K562 (cell line): ENCODE results near the gene NFKBIA. TPM values are rescaled to one million over a fixed set of nuclear protein-coding genes. Genes with fewer than 3 reads are reported as not detected.
A peak's percentile ranks its signal among the peaks of the same experiment; 100 is the strongest.
"Not testable (repeated sequence)": the region's sequence is repeated elsewhere in the genome, so short reads cannot be mapped to it uniquely, and the experiment has no call there.

ENCODE experiments used
- ATAC-seq: fragments of 200-7000 bp; cut with Tn5 transposase; 3 replicates; pipeline ENCODE4 v1.9.1; 2020; ENCODE audit warnings: moderate library complexity
- BruUV-seq: library from RNA; stranded (reverse); fragments of 400-500 nt; replicated peaks from 2 replicates; lab custom pipeline; 2021; lab: Mats Ljungman, UMichigan
- CTCF ChIA-PET: fragments of 300-600 bp; formaldehyde crosslinking; extraction: SDS; loops from one replicate; lab custom pipeline; 2021; ENCODE audit warnings: low intra/inter-chr PET ratio; lab: Yijun Ruan, JAX
- POLR2A ChIA-PET: fragments of 300-600, 350-650 bp; sonication (Branson Sonifier 250); formaldehyde crosslinking; extraction: SDS; loops from one replicate; lab custom pipeline; 2021; ENCODE audit warnings: antibody characterized with exemption, inconsistent platforms; lab: Yijun Ruan, JAX
- DNase-seq, 4 experiments: peaks; one replicate each; pipeline versions ENCODE4 v3.0.0 to v3.0.0-alpha.2; 2011 to 2018; ENCODE audit warnings: low spot score in 3 of 4, mixed read lengths in 3 of 4; ENCODE audit errors: extremely low read depth in 1 of 4
- FAIRE-seq: peaks from 2 replicates; lab custom pipeline; 2011; peaks lifted over from hg19 to GRCh38; lab: Jason Lieb, UNC
- H2AFZ ChIP-seq: 2 replicates; pipeline ENCODE4 v1.6.0; 2011; ENCODE audit warnings: low read depth, low read length, control low read depth, inconsistent platforms
- H3K27ac ChIP-seq: fragments of 200-600 bp; 3 replicates; pipeline ENCODE4 v1.8.0; 2011; ENCODE audit warnings: low read depth, mild to moderate bottlenecking, control low read depth, inconsistent platforms, low read length, moderate library complexity, mixed read lengths; ENCODE audit errors: extremely low read depth
- H3K27me3 ChIP-seq, 2 experiments: fragments of 300-600 bp in 1 of 2; 2 replicates in 1 of 2; 3 replicates in 1 of 2; pipeline versions ENCODE4 v1.6.0 to v1.8.0; 2011; ENCODE audit warnings: inconsistent platforms in 2 of 2, low read length in 2 of 2, mild to moderate bottlenecking in 1 of 2, mixed read lengths in 1 of 2, moderate library complexity in 1 of 2; ENCODE audit not compliant: control insufficient read depth in 2 of 2, insufficient read depth in 2 of 2
- H3K36me3 ChIP-seq: fragments of 300-600 bp; 3 replicates; pipeline ENCODE4 v1.8.0; 2011; ENCODE audit warnings: mild to moderate bottlenecking, low read length, inconsistent platforms; ENCODE audit not compliant: control insufficient read depth, insufficient read depth
- H3K4me1 ChIP-seq, 2 experiments: fragments of 200-600 bp in 1 of 2; replicated peaks in 1 of 2; 2 replicates in 1 of 2; 3 replicates in 1 of 2; pipeline versions ENCODE4 v1.5.1 to v1.8.0; 2011; ENCODE audit warnings: inconsistent platforms in 2 of 2, low read length in 2 of 2, mild to moderate bottlenecking in 1 of 2, mixed read lengths in 1 of 2, moderate library complexity in 1 of 2; ENCODE audit not compliant: control insufficient read depth in 2 of 2, insufficient read depth in 2 of 2
- H3K4me2 ChIP-seq: 2 replicates; pipeline ENCODE4 v1.6.1; 2011; ENCODE audit warnings: low read length, control low read depth, inconsistent platforms, mixed read lengths; ENCODE audit not compliant: insufficient read depth
- H3K4me3 ChIP-seq: fragments of 200-600 bp; sonication (generic), shearing (Covaris generic); 2 replicates; pipeline ENCODE4 v1.5.1; 2016; ENCODE audit warnings: control low read depth, inconsistent platforms
- H3K79me2 ChIP-seq: fragments of 200-600 bp; 3 replicates; pipeline ENCODE4 v1.8.0; 2011; ENCODE audit warnings: low read length, inconsistent platforms; ENCODE audit not compliant: control insufficient read depth, insufficient read depth
- H3K9ac ChIP-seq, 2 experiments: 2 replicates each; pipeline versions ENCODE4 v1.6.0 to v1.6.1; 2011; ENCODE audit warnings: low read depth in 2 of 2, low read length in 2 of 2, control low read depth in 1 of 2, inconsistent platforms in 1 of 2, mild to moderate bottlenecking in 1 of 2, mixed read lengths in 1 of 2; ENCODE audit not compliant: insufficient read depth in 1 of 2
- H3K9me1 ChIP-seq: one replicate; pipeline ENCODE4 v1.6.0; 2011; ENCODE audit warnings: inconsistent platforms, mild to moderate bottlenecking, low read length, moderate library complexity; ENCODE audit not compliant: control insufficient read depth, insufficient read depth
- H3K9me3 ChIP-seq: replicated peaks from 2 replicates; pipeline ENCODE4 v1.5.1; 2011; ENCODE audit warnings: low read depth, low read length, inconsistent platforms; ENCODE audit not compliant: control insufficient read depth, insufficient read depth
- H4K20me1 ChIP-seq: replicated peaks from 2 replicates; pipeline ENCODE4 v1.6.1; 2011; ENCODE audit warnings: low read length, inconsistent platforms, mixed read lengths; ENCODE audit not compliant: control insufficient read depth, insufficient read depth
- ARID1B ChIP-seq: fragments of 450-650 bp; IDR thresholded peaks from 2 replicates; pipeline ENCODE4 v1.6.1; 2016; ENCODE audit warnings: antibody characterized with exemption, mild to moderate bottlenecking, inconsistent platforms
- CHD2 ChIP-seq: IDR thresholded peaks from 2 replicates; pipeline ENCODE4 v1.6.1; 2011; ENCODE audit warnings: low read depth, low read length
- CXXC5 ChIP-seq: fragments of 250-450 bp; sonication (Bioruptor Pico); IDR thresholded peaks from 2 replicates; pipeline ENCODE4 v1.8.0; 2022; ENCODE audit warnings: inconsistent platforms, mild to moderate bottlenecking, moderate library complexity
- DPF2 ChIP-seq: fragments of 450-650 bp; IDR thresholded peaks from 2 replicates; pipeline ENCODE4 v1.6.1; 2016
- E2F6 ChIP-seq, 2 experiments: IDR thresholded peaks; 2 replicates each; pipeline ENCODE4 v1.6.1; 2011; ENCODE audit warnings: borderline replicate concordance in 1 of 2, control low read depth in 1 of 2, low read depth in 1 of 2, low read length in 1 of 2, mild to moderate bottlenecking in 1 of 2, mixed read lengths in 1 of 2, moderate library complexity in 1 of 2; ENCODE audit not compliant: insufficient read depth in 1 of 2, insufficient read length in 1 of 2, poor library complexity in 1 of 2, severe bottlenecking in 1 of 2; ENCODE audit errors: extremely low read depth in 1 of 2
- EP400 ChIP-seq: fragments of 450-650 bp; IDR thresholded peaks from 2 replicates; pipeline ENCODE4 v1.6.1; 2017; ENCODE audit warnings: antibody characterized with exemption, mild to moderate bottlenecking, moderate library complexity
- HDAC1 ChIP-seq, 2 experiments: fragments of 450-650 bp; IDR thresholded peaks; 2 replicates each; pipeline ENCODE4 v1.6.1; 2016 to 2017; ENCODE audit warnings: inconsistent platforms in 1 of 2, mild to moderate bottlenecking in 1 of 2, moderate library complexity in 1 of 2
- L3MBTL2 ChIP-seq: fragments of 450-650 bp; IDR thresholded peaks from 2 replicates; pipeline ENCODE4 v1.6.1; 2016; ENCODE audit warnings: mild to moderate bottlenecking, moderate library complexity
- MNT ChIP-seq, 2 experiments: fragments of 450-650 bp; conservative IDR thresholded peaks; 2 replicates each; pipeline ENCODE4 v1.6.1; 2017; ENCODE audit warnings: mild to moderate bottlenecking in 2 of 2, moderate library complexity in 2 of 2
- MYBL2 ChIP-seq, 2 experiments: fragments of 450-650 bp in 1 of 2; sonication (generic) in 1 of 2; formaldehyde crosslinking in 1 of 2; IDR thresholded peaks; 2 replicates each; pipeline versions ENCODE4 v1.6.1 to v1.8.1; 2017 to 2022; ENCODE audit warnings: borderline replicate concordance in 1 of 2, inconsistent platforms in 1 of 2, low read depth in 1 of 2, mild to moderate bottlenecking in 1 of 2, missing genetic modification reagents in 1 of 2, moderate library complexity in 1 of 2
- MYC ChIP-seq, 2 experiments: fragments of 250-450 bp in 1 of 2; sonication (Bioruptor Pico) in 1 of 2; IDR thresholded peaks; 2 replicates each; pipeline versions ENCODE4 v1.5.1 to v1.6.1; 2012 to 2021; ENCODE audit warnings: low read depth in 2 of 2, borderline replicate concordance in 1 of 2, improper control_type of control experiment in 1 of 2, low read length in 1 of 2, mild to moderate bottlenecking in 1 of 2, moderate library complexity in 1 of 2
- NFRKB ChIP-seq: fragments of 450-650 bp; IDR thresholded peaks from 2 replicates; pipeline ENCODE4 v1.6.1; 2016; ENCODE audit warnings: low read depth
- PKNOX1 ChIP-seq: fragments of 450-650 bp; IDR thresholded peaks from 2 replicates; pipeline ENCODE4 v1.6.1; 2016
- TAL1 ChIP-seq: fragments of 450-650 bp; IDR thresholded peaks from 2 replicates; pipeline ENCODE4 v1.6.1; 2016; ENCODE audit warnings: mild to moderate bottlenecking
- ZNF766 ChIP-seq: fragments of 200-800 bp; sonication (Bioruptor generic); conservative IDR thresholded peaks from 2 replicates; pipeline ENCODE4 v1.6.1; 2016; ENCODE audit warnings: missing genetic modification characterization, missing compliant biosample characterization
- WGBS: fragments of 100-300 bp; shearing (Covaris generic); methylation state at CpG from one replicate; pipeline ENCODE4 v1.1.6; 2016; ENCODE audit warnings: low coverage, mixed read lengths; ENCODE audit not compliant: insufficient coverage; ENCODE audit errors: missing lambda C conversion rate; 5-methylcytosine and 5-hydroxymethylcytosine counted together
- in situ Hi-C: fragments of 300-500 bp; cut with MboI; formaldehyde crosslinking; loops from 4 replicates; pipeline ENCODE4 v1.15.0; 2018; ENCODE audit warnings: inconsistent platforms, mixed read lengths
- intact Hi-C: fragments of 100-400 bp; cut with micrococcal nuclease; formaldehyde crosslinking; loops from 2 replicates; pipeline ENCODE4 v1.14.2; 2022
- polyA plus RNA-seq, 8 experiments: library from polyadenylated mRNA; depleted of rRNA in 4 of 8; stranded (reverse) in 5 of 8; unstranded in 3 of 8; fragments of >200 nt; fragmentation: Nextera tagmentation in 2 of 8; fragmentation: Illumina TruSeq in 1 of 8; extraction: Ambion mirVana in 2 of 8; extraction: Trizol in 1 of 8; gene quantifications; 2 replicates each; pipeline versions ENCODE4 v1.2.1 to v1.2.3, GENCODE V29; 2011 to 2014; ENCODE audit warnings: inconsistent platforms in 1 of 8, missing spikeins in 1 of 8
- total RNA-seq, 7 experiments: library from RNA; depleted of rRNA in 6 of 7; stranded (reverse); fragments of >200 nt in 6 of 7; fragmentation: Illumina TruSeq in 2 of 7; extraction: Trizol in 2 of 7; gene quantifications; 2 replicates each; pipeline versions ENCODE4 v1.2.1 to v1.2.3, GENCODE V29; 2011 to 2021; ENCODE audit warnings: low replicate concordance in 1 of 7

The NFKBIA gene
- total and polyA plus RNA-seq, 9 of the 15 experiments (the other 6 are each of a cell fraction or from before 2014, with no cell fraction given): 6.9 to 31.8 (median 18.2) TPM

GRCh38 chr14:35359655-35360054 lies 44.9 kb downstream of the NFKBIA start:
- Histone ChIP-seq H3K27ac (peak overlapping the region; percentile 66; the same call in 1 of the 3 replicates), H3K4me1 (peaks cover 9 to 25% of the 10 kb centered on the region in 2 experiments), H2AFZ (peak overlapping the region; percentile 66)
- H3K36me3 ChIP-seq; H3K79me2 ChIP-seq; in situ Hi-C loops; POLR2A ChIA-PET; CTCF ChIA-PET; FAIRE-seq; H3K9me1 ChIP-seq; H4K20me1 ChIP-seq; H3K4me2 ChIP-seq; H3K9me3 ChIP-seq; H3K27me3 ChIP-seq; H3K4me3 ChIP-seq; H3K9ac ChIP-seq; intact Hi-C loops; ATAC-seq; BruUV-seq; TF ChIP-seq MYBL2 (CRISPR knock-in tag; IDR thresholded peaks at IDR 0.05; ENCODE audit: borderline replicate concordance); MYC (CRISPR knock-in tag; IDR thresholded peaks at IDR 0.05; ENCODE audit: borderline replicate concordance, low read depth): not testable (repeated sequence)
- 5% methylated on average over 6 of the region's 7 CpGs for WGBS
- DNase-seq: peak in 1 of 4 experiments; percentile 54
- TF ChIP-seq MYBL2 (IDR thresholded peaks at IDR 0.05; ENCODE audit: low read depth) (0 out of 2 replicates have a peak, but pooled peaks have one; percentile 24), EP400 (peak; percentile 52), CXXC5 (CRISPR knock-in tag) (peak; percentile 32; the same call in 1 of the 2 replicates), E2F6 (IDR thresholded peaks at IDR 0.05; ENCODE audit: borderline replicate concordance in 1 of 2, extremely low read depth in 1 of 2, insufficient read depth in 1 of 2, insufficient read length in 1 of 2, low read depth in 1 of 2, low read length in 1 of 2, poor library complexity in 1 of 2, severe bottlenecking in 1 of 2) (peak in 1 of 2 experiments; percentile 58), L3MBTL2 (peak; percentile 72), ZNF766 (0 out of 2 replicates have a peak, but pooled peaks have one; percentile 35), NFRKB (peak; percentile 61; the same call in 1 of the 2 replicates), PKNOX1 (peak; percentile 6; the same call in 1 of the 2 replicates), HDAC1 (IDR thresholded peaks at IDR 0.05) (0 out of 4 replicates have a peak, but pooled peaks of 1 of the 2 experiments have one; percentile 16), DPF2 (0 out of 2 replicates have a peak, but pooled peaks have one; percentile 27), MYC (IDR thresholded peaks at IDR 0.05; ENCODE audit: low read depth, low read length) (peak; percentile 35; the same call in 1 of the 2 replicates), TAL1 (peak; percentile 34; the same call in 1 of the 2 replicates), MNT (conservative IDR thresholded peaks at IDR 0.05) (0 out of 4 replicates have a peak, but pooled peaks of 1 of the 2 experiments have one; percentile 28), ARID1B (0 out of 2 replicates have a peak, but pooled peaks have one; percentile 22), CHD2 (peak; percentile 49; the same call in 1 of the 2 replicates)
